ENCODE data around the gene NOS3.

NOS3 gene

GRCh38 chr7:150990416-150991186, at the start of gene NOS3:
NOS3 (plus strand) TSS chr7:150991017; CDS start chr7:150993804, 2,787 bp downstream.
- DNase-seq = no peak

GRCh38 chr7:150941351-150942000, 49.3 kb upstream of the NOS3 start:
- DNase-seq = no peak

DNA sequence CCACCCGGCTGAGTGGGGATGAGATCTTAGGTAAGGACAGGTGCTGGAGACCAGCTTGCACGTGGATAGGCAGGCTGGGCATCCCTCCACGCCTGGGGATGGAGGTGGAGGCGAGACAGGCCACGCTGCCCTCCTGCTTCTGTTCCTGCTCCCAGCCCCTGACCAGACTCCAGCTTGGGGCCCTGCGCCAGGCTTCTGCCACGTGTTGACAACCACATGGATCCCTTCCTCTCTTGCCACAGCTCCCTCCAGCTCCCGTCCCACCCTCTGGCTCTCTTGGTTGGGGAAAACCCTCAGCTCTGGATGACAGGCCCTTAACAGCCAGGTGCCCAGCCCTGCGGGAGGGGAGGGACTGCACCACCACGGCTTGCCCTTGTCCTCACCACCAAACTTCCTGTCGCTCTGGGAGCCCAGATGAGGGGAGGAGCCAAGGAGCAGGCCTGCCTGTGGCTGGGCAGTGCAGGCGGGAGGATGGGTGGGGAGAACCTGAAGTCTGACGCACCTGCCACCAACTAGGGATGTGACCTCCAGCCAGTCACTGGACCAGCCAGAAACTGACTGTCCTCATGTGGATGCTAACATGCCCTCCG, 48.7 kb upstream of the NOS3 start:
- no peak for DNase-seq

DNA sequence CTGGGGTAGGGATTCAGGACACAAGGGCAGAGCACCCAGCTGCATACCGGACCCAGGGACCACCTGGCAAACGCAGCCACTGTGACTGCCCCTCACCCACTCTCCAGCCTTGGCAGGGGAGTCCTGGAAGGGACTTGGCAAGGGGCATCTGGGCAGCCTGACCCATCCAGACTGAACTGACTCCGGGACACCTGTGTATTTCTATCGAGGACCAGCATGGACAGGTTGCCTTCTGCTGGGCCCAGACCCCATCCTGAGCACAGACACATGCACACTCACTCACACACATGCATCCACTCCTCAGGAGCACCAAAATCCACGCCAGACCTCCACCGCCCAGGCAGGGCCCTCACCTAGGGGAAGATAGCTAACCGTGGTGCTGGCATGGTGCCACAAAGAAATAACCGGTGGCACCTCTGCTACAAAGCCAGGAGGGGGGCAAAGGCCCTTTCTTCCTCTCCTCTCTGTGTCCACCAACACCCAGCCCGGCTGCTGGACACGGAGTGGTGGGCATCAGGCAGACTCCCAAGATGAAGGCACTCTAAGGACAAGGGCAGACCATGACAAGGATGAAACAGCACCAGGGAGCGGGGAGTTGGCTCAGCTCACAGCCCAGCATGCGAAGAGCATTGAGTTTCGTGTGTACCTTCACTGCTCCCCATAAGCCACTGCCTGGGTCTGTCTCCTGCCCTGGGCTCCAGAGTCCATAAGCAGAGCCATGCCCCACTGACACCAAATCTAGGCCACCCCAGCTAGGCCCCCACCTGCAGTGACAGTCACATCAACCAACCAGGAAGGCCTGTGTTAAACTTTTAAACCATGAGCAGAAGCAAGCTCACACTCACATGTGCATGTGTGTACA, 48.0 kb upstream of the NOS3 start:
- no peak for DNase-seq

GRCh38 chr7:150943453-150943814, 47.4 kb upstream of the NOS3 start:
- DNase-seq = no peak

GRCh38 chr7:150944066-150945042, 46.5 kb upstream of the NOS3 start:
- DNase-seq = no peak

DNA sequence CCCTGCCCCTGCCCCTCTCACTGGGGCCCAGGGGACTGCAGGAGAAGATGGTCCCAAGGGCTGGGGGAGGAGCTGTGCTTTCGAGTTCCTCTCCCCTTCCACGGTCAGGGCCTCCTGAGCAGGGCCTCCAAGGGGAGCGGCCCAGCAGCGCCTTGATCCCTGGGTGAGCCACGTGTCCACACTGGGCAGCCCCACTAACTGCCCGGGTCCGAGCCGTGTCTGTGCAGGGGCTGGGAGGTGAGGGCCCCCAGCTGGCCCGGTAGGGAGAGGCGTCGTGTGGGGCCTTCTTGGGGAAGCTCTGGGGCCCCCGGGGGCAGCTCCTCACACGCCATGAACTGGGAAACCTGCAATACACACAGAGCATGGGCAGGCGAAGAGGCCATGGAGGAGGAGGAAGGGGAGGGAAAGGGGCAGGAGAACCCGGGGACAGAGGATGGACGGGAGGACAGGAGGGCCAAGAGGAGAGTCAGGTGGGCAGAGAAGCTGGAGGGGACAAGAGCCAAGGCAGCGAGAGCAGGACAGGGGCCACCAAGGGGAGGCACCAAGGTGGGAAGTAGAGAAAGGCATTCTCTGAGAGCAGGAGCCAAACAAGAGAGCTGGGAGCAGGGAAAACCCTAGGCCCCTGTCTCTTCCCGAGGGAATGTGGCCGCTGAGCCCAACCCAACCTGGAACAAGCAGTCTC, 45.5 kb upstream of the NOS3 start:
- no peak for DNase-seq

DNA sequence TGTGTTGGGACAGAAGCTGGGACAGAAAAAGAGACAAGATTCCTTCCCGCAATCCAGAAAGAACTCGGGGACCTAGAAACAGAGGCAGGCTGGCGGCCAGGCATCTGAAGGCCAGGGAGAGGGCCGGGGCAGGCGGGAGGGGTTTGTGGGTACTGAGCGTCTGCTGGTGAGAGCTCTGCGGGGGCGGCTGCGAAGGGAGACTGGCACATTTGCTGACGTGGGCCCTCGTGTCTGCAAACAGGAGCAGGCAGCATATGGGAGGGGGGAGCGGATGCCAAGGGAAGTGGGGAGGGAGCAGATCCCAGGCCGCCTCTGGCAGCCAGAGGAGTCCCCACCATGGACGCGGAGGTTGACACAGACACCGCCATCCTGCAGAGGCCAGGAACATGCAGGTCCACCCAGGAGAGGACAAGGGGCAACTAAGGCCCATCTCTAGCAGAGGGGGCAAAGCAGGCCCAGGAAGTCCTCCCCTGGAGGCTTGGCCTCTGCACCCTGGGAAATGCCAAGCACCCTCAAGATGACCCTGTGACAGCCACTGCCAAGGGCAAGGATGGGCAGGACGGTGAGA, 44.9 kb upstream of the NOS3 start:
- DNase-seq = no peak

DNA sequence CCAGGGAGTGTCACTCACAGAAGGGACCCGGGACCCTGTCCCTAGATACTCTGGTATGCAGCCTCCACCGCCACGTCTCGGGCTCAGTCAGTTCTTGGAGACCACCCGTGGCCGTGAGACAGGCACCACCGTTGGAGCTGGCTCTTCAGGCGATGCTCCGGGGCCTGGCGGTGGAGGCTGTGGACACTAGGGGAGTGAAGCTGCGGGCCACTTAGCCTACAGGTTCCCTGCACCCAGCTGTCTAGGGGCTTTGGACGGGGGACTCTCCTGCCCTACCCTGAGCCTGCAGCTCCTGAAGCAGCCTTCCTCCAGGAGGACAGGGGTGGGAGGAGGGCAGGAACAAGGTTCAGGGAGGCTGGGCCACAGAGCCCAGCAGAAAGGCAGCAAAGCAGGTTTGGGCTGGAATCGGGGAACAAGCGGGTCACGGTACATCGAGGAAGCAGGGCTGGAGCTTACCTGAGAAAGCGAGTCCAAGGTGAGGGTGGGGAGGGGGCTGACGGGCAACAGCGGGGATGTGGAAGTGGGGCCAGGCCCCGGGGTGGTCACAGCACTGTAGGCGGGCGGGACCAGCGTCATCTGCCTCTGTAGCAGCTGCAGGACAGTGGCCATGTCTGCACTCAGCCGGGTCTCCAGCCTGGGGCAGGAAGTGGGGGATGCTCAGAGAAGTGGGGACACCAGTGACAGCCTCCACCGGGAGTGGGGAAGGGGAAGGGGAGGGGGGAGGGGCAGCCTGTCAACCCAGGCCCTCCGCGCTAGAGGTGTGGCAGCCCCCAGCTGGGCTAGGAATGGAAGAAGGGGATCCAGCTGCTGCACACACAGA, 44.2 kb upstream of the NOS3 start:
- DNase-seq = no peak

DNA sequence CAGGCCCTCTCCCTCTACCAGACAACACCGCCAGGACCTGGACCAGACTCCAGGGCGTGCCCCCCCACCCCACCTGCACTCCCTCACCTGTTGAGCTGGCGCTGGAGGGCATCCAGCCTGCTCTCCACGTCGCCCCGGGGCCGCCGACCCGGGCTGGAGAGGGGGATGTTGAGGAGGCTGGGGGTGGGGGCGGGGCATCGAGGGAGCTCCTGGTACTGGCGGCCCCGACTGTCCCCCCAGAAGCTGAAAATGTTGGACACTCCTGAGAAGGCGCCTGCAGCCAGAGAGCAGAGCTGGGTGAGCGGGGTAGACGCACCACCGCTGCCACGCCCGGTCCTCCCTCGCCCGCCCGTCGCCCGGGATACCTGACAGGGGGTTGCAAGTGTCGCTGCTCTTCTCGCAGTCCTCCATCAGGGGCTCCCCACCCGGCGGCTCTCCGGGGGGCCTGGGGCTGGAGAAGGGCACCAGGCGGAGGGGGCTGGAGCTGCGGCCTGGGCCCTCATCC, 43.5 kb upstream of the NOS3 start:
- no peak for DNase-seq

DNA sequence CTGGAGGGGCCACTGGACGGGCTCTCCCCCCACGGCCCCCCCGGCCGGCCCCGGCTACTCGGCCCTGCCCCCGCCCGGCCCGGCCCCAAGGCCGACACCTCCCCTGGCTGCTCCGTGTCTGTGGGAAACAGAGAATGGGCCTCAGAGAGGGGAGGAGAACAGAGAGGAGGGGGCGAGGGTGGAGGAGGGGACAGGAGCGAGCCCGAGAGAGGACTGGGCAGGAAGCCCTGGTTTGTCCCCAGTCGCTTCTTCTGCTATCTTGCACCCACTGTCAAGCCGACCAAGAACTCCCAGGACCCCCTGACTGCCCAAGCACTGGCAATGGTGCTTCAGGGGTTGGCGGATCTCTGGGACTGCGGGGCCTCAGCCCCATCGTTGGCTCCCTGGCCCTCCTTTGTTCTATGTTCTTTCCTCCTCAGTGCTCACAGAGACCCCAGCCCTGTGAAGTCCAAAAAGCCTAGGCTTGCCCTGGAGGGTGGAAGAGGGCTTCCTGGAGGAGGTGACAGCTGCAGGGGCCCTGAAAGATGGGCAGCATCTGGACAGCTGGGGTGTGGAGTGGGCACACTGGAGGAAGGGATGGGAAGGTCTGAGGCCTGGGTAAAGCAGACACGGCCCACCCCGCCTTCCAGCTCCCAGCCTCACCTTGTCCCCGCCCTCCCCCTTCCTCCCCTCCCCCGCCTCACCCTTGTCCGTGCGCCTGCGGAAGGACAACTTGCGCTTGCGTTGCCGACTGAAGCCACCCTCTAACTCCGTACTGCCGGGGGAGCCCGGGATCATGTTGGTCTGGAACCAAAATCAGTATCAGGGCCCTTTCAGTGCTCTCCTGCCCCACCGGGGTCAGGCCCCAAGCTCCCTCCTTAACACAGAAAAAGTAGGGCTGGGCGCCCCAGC, 42.8 kb upstream of the NOS3 start:
- no peak for DNase-seq

GRCh38 chr7:150948791-150949251, 42.0 kb upstream of the NOS3 start:
- DNase-seq = no peak

DNA sequence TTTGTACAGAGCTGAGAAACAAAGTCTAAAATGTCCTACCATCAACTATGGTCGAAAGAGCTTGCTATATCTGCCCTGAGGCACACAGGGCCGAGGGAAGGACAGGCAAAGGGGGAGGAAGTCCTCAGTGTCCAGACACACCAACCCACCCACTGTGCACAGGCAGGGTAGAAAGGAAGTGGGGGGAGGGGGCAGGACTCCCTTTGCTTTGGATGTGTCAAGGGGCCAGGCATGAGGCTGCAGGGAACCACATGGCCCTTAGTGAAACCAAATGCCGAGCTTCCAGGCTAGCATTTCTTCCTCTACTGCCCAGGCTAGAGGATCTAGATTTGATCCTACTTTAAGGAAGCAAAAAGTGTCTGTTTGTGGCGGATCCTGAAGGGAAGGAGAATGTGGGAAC, 41.3 kb upstream of the NOS3 start:
- no peak for DNase-seq

GRCh38 chr7:150949971-150950491, 40.8 kb upstream of the NOS3 start:
- no peak for DNase-seq

- no peak for DNase-seq
Observed at GRCh38 chr7:150950496-150951180, 40.2 kb upstream of the NOS3 start.

- no peak for DNase-seq
Observed at GRCh38 chr7:150951181-150951520, 39.7 kb upstream of the NOS3 start.

DNA sequence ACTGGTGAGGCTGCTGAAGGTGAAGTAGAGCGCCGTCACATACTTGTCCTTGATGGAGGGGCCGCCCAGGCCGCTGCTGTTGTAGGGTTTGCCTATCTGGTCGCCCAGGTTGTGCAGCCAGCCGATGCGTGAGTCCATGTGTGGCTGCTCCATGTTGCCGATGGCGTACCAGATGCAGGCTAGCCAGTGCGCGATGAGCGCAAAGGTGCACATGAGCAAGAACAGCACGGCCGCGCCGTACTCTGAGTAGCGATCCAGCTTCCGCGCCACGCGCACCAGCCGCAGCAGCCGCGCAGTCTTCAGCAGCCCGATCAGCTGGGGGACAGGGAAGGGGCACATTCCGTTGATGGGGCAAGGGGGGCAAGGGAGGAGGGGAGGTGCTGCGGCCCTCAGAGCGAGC, 39.3 kb upstream of the NOS3 start:
- DNase-seq = no peak
